Kidney (tissue), 14 donors: ENCODE measurements around the gene ZNF345. TPM values are rescaled to one million over a fixed set of nuclear protein-coding genes. Genes with fewer than 3 reads are reported as not detected.
A peak's percentile ranks its signal among the peaks of the same experiment; 100 is the strongest.

Experiments
- DNase-seq, 5 donors: peaks; one replicate each; pipeline ENCODE4 v3.0.0-alpha.2; 2013 to 2020
- FAIRE-seq: peaks from 2 replicates; lab custom pipeline; 2012; peaks lifted over from hg19 to GRCh38; lab: Jason Lieb, UNC
- H3K27ac ChIP-seq, 2 donors: one replicate each; pipeline ENCODE4 v1.7.0; 2013; ENCODE audit warnings: low read depth in 2 of 2, low read length in 2 of 2, inconsistent platforms in 1 of 2
- H3K27me3 ChIP-seq: one replicate; pipeline ENCODE4 v1.7.1; 2013; ENCODE audit warnings: low read length, inconsistent platforms; ENCODE audit not compliant: control insufficient read depth, insufficient read depth
- H3K36me3 ChIP-seq, 3 donors: one replicate each; pipeline versions ENCODE4 v1.7.0 to v1.7.1; 2013; ENCODE audit warnings: low read length in 3 of 3, control low read depth in 1 of 3, inconsistent platforms in 1 of 3; ENCODE audit not compliant: insufficient read depth in 3 of 3, control insufficient read depth in 2 of 3
- H3K4me1 ChIP-seq, 3 donors: one replicate each; pipeline versions ENCODE4 v1.7.0 to v1.7.1; 2013; ENCODE audit warnings: low read length in 3 of 3, inconsistent platforms in 1 of 3, low read depth in 1 of 3; ENCODE audit not compliant: control insufficient read depth in 2 of 3, insufficient read depth in 2 of 3
- H3K4me3 ChIP-seq, 3 donors: one replicate each; pipeline versions ENCODE4 v1.7.0 to v1.8.1; 2013; ENCODE audit warnings: low read length in 3 of 3, control low read depth in 1 of 3, inconsistent platforms in 1 of 3
- H3K9ac ChIP-seq, 3 donors: one replicate each; pipeline versions ENCODE4 v1.7.0 to v1.7.1; 2013; ENCODE audit warnings: low read length in 3 of 3, control low read depth in 1 of 3, inconsistent platforms in 1 of 3
- H3K9me3 ChIP-seq, 3 donors: one replicate each; pipeline versions ENCODE4 v1.7.0 to v1.7.1; 2013; ENCODE audit warnings: low read length in 3 of 3, control low read depth in 1 of 3, inconsistent platforms in 1 of 3; ENCODE audit not compliant: control insufficient read depth in 2 of 3, insufficient read depth in 1 of 3
- CTCF ChIP-seq: IDR thresholded peaks from 3 replicates; pipeline ENCODE4 v1.5.1; 2012; ENCODE audit warnings: mild to moderate bottlenecking, moderate library complexity, borderline replicate concordance; ENCODE audit not compliant: insufficient read depth; ENCODE audit errors: extremely low read depth
- intact Hi-C: fragments of 100-400 bp; cut with DNase I; formaldehyde crosslinking; loops from one replicate; pipeline ENCODE4 v1.11.1; 2022
- polyA plus RNA-seq: library from polyadenylated mRNA; stranded (reverse); fragments of 350-450 nt; fragmentation: Illumina TruSeq; extraction: RNeasy Lipid Tissue Mini Kit (QIAGEN cat#74804); gene quantifications from one replicate; pipeline ENCODE4 v1.2.3, GENCODE V29; 2014; ENCODE audit warnings: low read depth, low replicate concordance; ENCODE audit not compliant: insufficient read depth
- total RNA-seq: library from RNA; stranded (reverse); fragmentation: NEBNext Ultra II Directional; extraction: Animal tissue kit (Norgen Biotek cat#: 25700); gene quantifications from one replicate; pipeline ENCODE4 v1.2.1, GENCODE V29; 2021
- donor health status: control.
- donor health status: control.
- donor health status: control.
- donor health status: control.
- donor health status: control.
- donor health status: DM: yes; HTN: yes; CAD: no.
- donor health status: Normal renal cell carcinoma (clear cell type).

ZNF345 gene
- total and polyA plus RNA-seq, 2 donors from 2014 or later = 2.0 to 8.5 TPM

- FAIRE-seq (no peak), DNase-seq (no peak)
- no peaks in the 10 kb centered on the region for H3K9me3 ChIP-seq
- no peak overlapping the region for H3K4me3 ChIP-seq
- H3K9ac ChIP-seq = no peak overlapping the region
- H3K27ac ChIP-seq = no peak overlapping the region
- no peaks in the 10 kb centered on the region for H3K27me3 ChIP-seq
- intact Hi-C loops = no loop called here
- H3K4me1 ChIP-seq = peaks cover 0 to 8% (median 6%) of the 10 kb centered on the region in 3 donors
- no peak for TF ChIP-seq CTCF
- H3K36me3 ChIP-seq = no peaks in the 10 kb centered on the region
Observed at GRCh38 chr19:36847968-36848367, 2.7 kb upstream of the ZNF345 start.

- H3K27me3 ChIP-seq = no peaks in the 10 kb centered on the region
- TF ChIP-seq CTCF = no peak
Observed at GRCh38 chr19:36849701-36850558, 746 bp upstream of the ZNF345 start.

GRCh38 chr19:36851898-36852297 is 1.2 kb downstream of the ZNF345 start:
- peaks cover 0 to 6% (median 0%) of the 10 kb centered on the region in 3 donors for H3K9me3 ChIP-seq
- DNase-seq (no peak), FAIRE-seq (no peak)
- H3K9ac ChIP-seq = peak overlapping the region in 2 of 3 donors; percentile 3 to 97
- H3K27ac ChIP-seq = no peak overlapping the region
- H3K4me1 ChIP-seq = peaks cover 0 to 8% (median 6%) of the 10 kb centered on the region in 3 donors
- TF ChIP-seq CTCF = no peak
- no peaks in the 10 kb centered on the region for H3K27me3 ChIP-seq
- peaks cover 0 to 5% (median 2%) of the 10 kb centered on the region in 3 donors for H3K36me3 ChIP-seq
- H3K4me3 ChIP-seq = peak overlapping the region; percentile 86 to 100 (median 99)
- intact Hi-C loops = no loop called here

More at GRCh38 chr19:36849701-36850558, 746 bp upstream of the ZNF345 start:
- intact Hi-C loops = no loop called here
- FAIRE-seq (no peak), DNase-seq (peak; percentile 93 to 97 (median 96))
- peaks cover 0 to 8% (median 6%) of the 10 kb centered on the region in 3 donors for H3K4me1 ChIP-seq
- H3K9ac ChIP-seq = peak overlapping the region; percentile 95 to 98 (median 97)
- H3K36me3 ChIP-seq = peaks cover 0 to 3% (median 0%) of the 10 kb centered on the region in 3 donors
- H3K27ac ChIP-seq = peak overlapping the region; percentile 79 to 94
- peak overlapping the region; percentile 86 to 100 (median 99) for H3K4me3 ChIP-seq
- H3K9me3 ChIP-seq = peaks cover 0 to 2% (median 0%) of the 10 kb centered on the region in 3 donors
